ENCODE measurements around the gene RUNX2.

Gene RUNX2

DNA sequence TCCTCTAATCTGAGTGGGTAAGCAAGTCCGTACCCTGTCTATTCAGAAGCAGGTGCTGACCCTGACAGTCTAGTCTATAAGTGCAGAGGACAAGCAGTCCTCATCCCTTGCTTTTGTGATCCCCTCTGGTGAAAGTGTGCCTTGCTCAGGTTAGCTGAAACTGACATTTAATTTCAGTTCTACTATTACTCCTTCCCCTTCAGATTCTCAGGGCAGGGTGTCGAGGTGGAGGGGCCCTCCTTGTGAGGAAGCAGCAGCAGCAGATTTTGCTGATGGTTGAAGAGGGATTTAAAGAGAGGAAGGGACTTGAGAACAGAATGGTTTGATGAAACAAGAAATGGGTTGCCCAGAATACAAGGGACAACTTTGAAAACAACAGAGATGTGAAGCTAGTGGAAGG, 378.2 kb downstream of the RUNX2 start:
- TF ChIP-seq, protein P1, sequence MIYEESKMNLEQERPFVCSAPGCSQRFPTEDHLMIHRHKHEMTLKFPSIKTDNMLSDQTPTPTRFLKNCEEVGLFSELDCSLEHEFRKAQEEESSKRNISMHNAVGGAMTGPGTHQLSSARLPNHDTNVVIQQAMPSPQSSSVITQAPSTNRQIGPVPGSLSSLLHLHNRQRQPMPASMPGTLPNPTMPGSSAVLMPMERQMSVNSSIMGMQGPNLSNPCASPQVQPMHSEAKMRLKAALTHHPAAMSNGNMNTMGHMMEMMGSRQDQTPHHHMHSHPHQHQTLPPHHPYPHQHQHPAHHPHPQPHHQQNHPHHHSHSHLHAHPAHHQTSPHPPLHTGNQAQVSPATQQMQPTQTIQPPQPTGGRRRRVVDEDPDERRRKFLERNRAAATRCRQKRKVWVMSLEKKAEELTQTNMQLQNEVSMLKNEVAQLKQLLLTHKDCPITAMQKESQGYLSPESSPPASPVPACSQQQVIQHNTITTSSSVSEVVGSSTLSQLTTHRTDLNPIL (CRISPR knock-in tag; IDR thresholded peaks at IDR 0.05; ENCODE audit: low read depth) = no peak
- ATAC-seq = no peak

DNA sequence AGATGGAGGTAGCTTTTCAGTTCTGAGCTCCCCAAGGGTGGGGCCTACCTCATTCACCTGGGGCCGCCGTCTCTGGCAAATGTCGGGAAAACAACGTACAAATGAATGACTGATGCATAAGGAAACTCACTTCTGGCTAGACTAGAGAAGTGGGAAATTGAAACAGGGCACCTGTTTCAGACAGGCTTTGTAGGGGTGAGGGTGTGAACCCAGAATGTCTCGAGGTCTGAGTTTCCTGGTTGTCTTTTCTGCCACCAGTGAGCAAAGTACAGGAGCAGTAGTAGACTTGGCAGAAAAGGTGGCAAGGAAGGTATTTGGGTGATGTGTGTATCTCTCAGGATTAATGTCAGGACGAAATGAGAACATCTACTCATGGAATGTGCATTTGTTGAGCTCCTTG, 379.0 kb downstream of the RUNX2 start:
- no peak for ATAC-seq
- TF ChIP-seq CSDC2 (CRISPR knock-in tag; IDR thresholded peaks at IDR 0.05) (no peak), OSR1 (CRISPR knock-in tag; IDR thresholded peaks at IDR 0.05) (no peak), ESRRG (CRISPR knock-in tag; IDR thresholded peaks at IDR 0.05) (no peak), RARB (CRISPR knock-in tag; IDR thresholded peaks at IDR 0.05) (no peak), ZNF70 (CRISPR knock-in tag; IDR thresholded peaks at IDR 0.05) (no peak), ZNF8 (CRISPR knock-in tag; IDR thresholded peaks at IDR 0.05) (no peak), BACH2 (CRISPR knock-in tag; IDR thresholded peaks at IDR 0.05; ENCODE audit: borderline replicate concordance) (no peak), TCF4 (CRISPR knock-in tag; IDR thresholded peaks at IDR 0.05; ENCODE audit: borderline replicate concordance) (no peak), ZFP30 (CRISPR knock-in tag; IDR thresholded peaks at IDR 0.05) (no peak), TOX (CRISPR knock-in tag; IDR thresholded peaks at IDR 0.05; ENCODE audit: borderline replicate concordance) (no peak)
- TF ChIP-seq, protein P2, sequence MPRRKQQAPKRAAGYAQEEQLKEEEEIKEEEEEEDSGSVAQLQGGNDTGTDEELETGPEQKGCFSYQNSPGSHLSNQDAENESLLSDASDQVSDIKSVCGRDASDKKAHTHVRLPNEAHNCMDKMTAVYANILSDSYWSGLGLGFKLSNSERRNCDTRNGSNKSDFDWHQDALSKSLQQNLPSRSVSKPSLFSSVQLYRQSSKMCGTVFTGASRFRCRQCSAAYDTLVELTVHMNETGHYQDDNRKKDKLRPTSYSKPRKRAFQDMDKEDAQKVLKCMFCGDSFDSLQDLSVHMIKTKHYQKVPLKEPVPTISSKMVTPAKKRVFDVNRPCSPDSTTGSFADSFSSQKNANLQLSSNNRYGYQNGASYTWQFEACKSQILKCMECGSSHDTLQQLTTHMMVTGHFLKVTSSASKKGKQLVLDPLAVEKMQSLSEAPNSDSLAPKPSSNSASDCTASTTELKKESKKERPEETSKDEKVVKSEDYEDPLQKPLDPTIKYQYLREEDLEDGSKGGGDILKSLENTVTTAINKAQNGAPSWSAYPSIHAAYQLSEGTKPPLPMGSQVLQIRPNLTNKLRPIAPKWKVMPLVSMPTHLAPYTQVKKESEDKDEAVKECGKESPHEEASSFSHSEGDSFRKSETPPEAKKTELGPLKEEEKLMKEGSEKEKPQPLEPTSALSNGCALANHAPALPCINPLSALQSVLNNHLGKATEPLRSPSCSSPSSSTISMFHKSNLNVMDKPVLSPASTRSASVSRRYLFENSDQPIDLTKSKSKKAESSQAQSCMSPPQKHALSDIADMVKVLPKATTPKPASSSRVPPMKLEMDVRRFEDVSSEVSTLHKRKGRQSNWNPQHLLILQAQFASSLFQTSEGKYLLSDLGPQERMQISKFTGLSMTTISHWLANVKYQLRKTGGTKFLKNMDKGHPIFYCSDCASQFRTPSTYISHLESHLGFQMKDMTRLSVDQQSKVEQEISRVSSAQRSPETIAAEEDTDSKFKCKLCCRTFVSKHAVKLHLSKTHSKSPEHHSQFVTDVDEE (CRISPR knock-in tag; IDR thresholded peaks at IDR 0.05) = no peak
- TF ChIP-seq, protein P3, sequence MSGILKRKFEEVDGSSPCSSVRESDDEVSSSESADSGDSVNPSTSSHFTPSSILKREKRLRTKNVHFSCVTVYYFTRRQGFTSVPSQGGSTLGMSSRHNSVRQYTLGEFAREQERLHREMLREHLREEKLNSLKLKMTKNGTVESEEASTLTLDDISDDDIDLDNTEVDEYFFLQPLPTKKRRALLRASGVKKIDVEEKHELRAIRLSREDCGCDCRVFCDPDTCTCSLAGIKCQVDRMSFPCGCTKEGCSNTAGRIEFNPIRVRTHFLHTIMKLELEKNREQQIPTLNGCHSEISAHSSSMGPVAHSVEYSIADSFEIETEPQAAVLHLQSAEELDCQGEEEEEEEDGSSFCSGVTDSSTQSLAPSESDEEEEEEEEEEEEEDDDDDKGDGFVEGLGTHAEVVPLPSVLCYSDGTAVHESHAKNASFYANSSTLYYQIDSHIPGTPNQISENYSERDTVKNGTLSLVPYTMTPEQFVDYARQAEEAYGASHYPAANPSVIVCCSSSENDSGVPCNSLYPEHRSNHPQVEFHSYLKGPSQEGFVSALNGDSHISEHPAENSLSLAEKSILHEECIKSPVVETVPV (CRISPR knock-in tag; IDR thresholded peaks at IDR 0.05) = no peak

- TF ChIP-seq ZNF8 (CRISPR knock-in tag; IDR thresholded peaks at IDR 0.05) (no peak), TCF4 (CRISPR knock-in tag; IDR thresholded peaks at IDR 0.05; ENCODE audit: borderline replicate concordance) (no peak)
- no peak for ATAC-seq
Measured at GRCh38 chr6:45709781-45710220, 381.7 kb downstream of the RUNX2 start.

- ATAC-seq = no peak
Measured at GRCh38 chr6:45710304-45710821, 382.2 kb downstream of the RUNX2 start.

DNA sequence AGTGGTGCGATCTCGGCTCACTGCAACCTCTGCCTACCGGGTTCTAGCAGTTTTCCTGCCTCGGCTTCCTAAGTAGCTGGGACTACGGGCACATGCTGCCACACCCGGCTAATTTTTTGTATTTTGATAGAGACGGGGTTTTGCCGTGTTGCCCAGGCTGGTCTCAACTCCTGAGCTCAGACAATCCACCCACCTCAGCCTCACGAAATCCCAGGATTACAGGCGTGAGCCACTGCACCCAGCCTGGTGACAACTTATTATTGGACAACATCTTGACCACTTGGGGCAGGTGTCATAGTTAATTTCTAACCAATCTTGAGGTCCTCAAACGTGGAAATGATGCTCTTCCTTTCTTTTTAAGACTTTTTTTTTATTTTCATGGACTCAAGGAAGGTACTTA, 383.9 kb downstream of the RUNX2 start:
- ATAC-seq = no peak
- TF ChIP-seq RARB (CRISPR knock-in tag; IDR thresholded peaks at IDR 0.05) (no peak), ZNF8 (CRISPR knock-in tag; IDR thresholded peaks at IDR 0.05) (no peak), BACH2 (CRISPR knock-in tag; IDR thresholded peaks at IDR 0.05; ENCODE audit: borderline replicate concordance) (no peak), CSDC2 (CRISPR knock-in tag; IDR thresholded peaks at IDR 0.05) (no peak), ESRRG (CRISPR knock-in tag; IDR thresholded peaks at IDR 0.05) (no peak), SNAI2 (CRISPR knock-in tag; IDR thresholded peaks at IDR 0.05) (no peak), PPARA (CRISPR knock-in tag; IDR thresholded peaks at IDR 0.05; ENCODE audit: borderline replicate concordance) (no peak)
- TF ChIP-seq, protein P4, sequence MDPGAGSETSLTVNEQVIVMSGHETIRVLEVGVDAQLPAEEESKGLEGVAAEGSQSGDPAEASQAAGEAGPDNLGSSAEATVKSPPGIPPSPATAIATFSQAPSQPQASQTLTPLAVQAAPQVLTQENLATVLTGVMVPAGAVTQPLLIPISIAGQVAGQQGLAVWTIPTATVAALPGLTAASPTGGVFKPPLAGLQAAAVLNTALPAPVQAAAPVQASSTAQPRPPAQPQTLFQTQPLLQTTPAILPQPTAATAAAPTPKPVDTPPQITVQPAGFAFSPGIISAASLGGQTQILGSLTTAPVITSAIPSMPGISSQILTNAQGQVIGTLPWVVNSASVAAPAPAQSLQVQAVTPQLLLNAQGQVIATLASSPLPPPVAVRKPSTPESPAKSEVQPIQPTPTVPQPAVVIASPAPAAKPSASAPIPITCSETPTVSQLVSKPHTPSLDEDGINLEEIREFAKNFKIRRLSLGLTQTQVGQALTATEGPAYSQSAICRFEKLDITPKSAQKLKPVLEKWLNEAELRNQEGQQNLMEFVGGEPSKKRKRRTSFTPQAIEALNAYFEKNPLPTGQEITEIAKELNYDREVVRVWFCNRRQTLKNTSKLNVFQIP (CRISPR knock-in tag; IDR thresholded peaks at IDR 0.05; ENCODE audit: borderline replicate concordance, low read depth) = no peak
- TF ChIP-seq, protein P3 (CRISPR knock-in tag; IDR thresholded peaks at IDR 0.05) = no peak
- TF ChIP-seq, protein P2 (CRISPR knock-in tag; IDR thresholded peaks at IDR 0.05) = no peak
- TF ChIP-seq, protein P5, sequence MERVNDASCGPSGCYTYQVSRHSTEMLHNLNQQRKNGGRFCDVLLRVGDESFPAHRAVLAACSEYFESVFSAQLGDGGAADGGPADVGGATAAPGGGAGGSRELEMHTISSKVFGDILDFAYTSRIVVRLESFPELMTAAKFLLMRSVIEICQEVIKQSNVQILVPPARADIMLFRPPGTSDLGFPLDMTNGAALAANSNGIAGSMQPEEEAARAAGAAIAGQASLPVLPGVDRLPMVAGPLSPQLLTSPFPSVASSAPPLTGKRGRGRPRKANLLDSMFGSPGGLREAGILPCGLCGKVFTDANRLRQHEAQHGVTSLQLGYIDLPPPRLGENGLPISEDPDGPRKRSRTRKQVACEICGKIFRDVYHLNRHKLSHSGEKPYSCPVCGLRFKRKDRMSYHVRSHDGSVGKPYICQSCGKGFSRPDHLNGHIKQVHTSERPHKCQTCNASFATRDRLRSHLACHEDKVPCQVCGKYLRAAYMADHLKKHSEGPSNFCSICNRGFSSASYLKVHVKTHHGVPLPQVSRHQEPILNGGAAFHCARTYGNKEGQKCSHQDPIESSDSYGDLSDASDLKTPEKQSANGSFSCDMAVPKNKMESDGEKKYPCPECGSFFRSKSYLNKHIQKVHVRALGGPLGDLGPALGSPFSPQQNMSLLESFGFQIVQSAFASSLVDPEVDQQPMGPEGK (CRISPR knock-in tag; IDR thresholded peaks at IDR 0.05; ENCODE audit: borderline replicate concordance) = no peak

More at GRCh38 chr6:45710304-45710821, 382.2 kb downstream of the RUNX2 start:
- TF ChIP-seq, protein P1 (CRISPR knock-in tag; IDR thresholded peaks at IDR 0.05; ENCODE audit: low read depth) = no peak
